Psoas muscle (tissue), 8 donors: Measurements from ENCODE around the gene ACYP2. TPM values are rescaled to one million over a fixed set of nuclear protein-coding genes. Genes with fewer than 3 reads are reported as not detected.

Experiments used
- ATAC-seq, 4 donors: fragments of 200-7000 bp; cut with Tn5 transposase; one replicate each; pipeline ENCODE4 v1.9.1; 2020; ENCODE audit warnings: moderate library complexity in 3 of 4, mild to moderate bottlenecking in 2 of 4
- DNase-seq, 2 donors: peaks; one replicate each; pipeline ENCODE4 v3.0.0-alpha.2; 2020
- H3K27ac ChIP-seq: fragments of 200-600 bp; one replicate; pipeline ENCODE4 v1.8.0; 2022
- H3K27me3 ChIP-seq, 3 donors: fragments of 200-600 bp in 1 of 3; one replicate each; pipeline versions ENCODE4 v1.6.1 to v1.8.0; 2013 to 2022; ENCODE audit warnings: low read length in 2 of 3, mild to moderate bottlenecking in 2 of 3, moderate library complexity in 1 of 3; ENCODE audit not compliant: insufficient read depth in 3 of 3
- H3K36me3 ChIP-seq, 2 donors: fragments of 200-600 bp in 1 of 2; one replicate each; pipeline versions ENCODE4 v1.6.1 to v1.8.0; 2013 to 2022; ENCODE audit warnings: low read depth in 1 of 2, mild to moderate bottlenecking in 1 of 2, moderate library complexity in 1 of 2; ENCODE audit not compliant: insufficient read depth in 1 of 2
- H3K4me1 ChIP-seq: fragments of 200-600 bp; one replicate; pipeline ENCODE4 v1.8.0; 2022
- H3K4me3 ChIP-seq: fragments of 200-600 bp; one replicate; pipeline ENCODE4 v1.8.0; 2022; ENCODE audit warnings: mild to moderate bottlenecking
- H3K9me3 ChIP-seq: fragments of 200-600 bp; one replicate; pipeline ENCODE4 v1.8.0; 2022
- WGBS, 3 donors: extraction: QIAGEN DNeasy Blood & Tissue Kit; methylation state at CpG; one replicate each; pipeline versions ENCODE4 v1.1.6 to v1.1.7; 2013; 5-methylcytosine and 5-hydroxymethylcytosine counted together
- intact Hi-C, 2 donors: fragments of 100-400 bp; cut with DNase I; formaldehyde crosslinking; loops; one replicate each; pipeline versions ENCODE4 v1.11.0 to v1.14.2; 2022
- polyA plus RNA-seq, 3 donors: library from polyadenylated mRNA; stranded (reverse); fragments of 200-250 nt; gene quantifications; one replicate each; pipeline ENCODE4 v1.2.3, GENCODE V29; 2013
- total RNA-seq, 4 donors: library from RNA; stranded (reverse); fragmentation: NEBNext Ultra II Directional in 2 of 4; extraction: Animal tissue kit (Norgen Biotek cat#: 25700) in 2 of 4; gene quantifications; one replicate each; pipeline versions ENCODE4 v1.2.1 to v1.2.4, GENCODE V29; 2021 to 2023
- TF ChIP-seq, protein P1 (sequence below): fragments of 200-600 bp; IDR thresholded peaks from one replicate; pipeline ENCODE4 v1.8.0; 2022; ENCODE audit warnings: antibody characterized with exemption
- donor health status: healthy with polysubstance abuse.
- donor health status: DM: no; HTN: no; CAD: no; lungs with moderate emphysema.
- donor health status: Bipolar disorder and iron deficiency.
- donor health status: healthy.
- donor health status: DM: yes; HTN: yes; CAD: no.
- donor health status: DM: no; HTN: no; CAD: no.
- donor health status: DM: no; HTN: no; CAD: no.
- donor health status: DM: yes; HTN: yes; CAD: no.

Gene ACYP2
- total and polyA plus RNA-seq, 7 donors, result 73.5 to 231 (median 108) TPM

DNA sequence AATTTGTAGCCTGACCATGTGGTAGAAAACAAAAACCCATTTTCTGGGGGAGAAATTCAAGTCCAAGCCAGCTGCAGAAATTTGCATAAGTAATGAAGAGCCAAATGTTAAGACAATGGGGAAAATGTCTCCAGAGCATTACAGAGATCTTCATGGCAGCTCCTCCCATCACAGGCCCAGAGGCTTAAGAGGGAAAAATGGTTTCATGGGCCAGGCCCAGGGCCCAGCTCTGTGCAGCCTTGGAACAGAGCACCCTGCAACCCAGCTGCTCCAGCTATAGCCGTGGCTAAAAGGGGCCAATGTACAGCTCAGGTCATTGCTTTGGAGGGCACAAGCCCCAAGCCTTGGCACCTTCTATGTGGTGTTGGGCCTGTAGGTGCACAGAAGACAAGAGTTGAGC lies 209.7 kb downstream of the ACYP2 start:
- no peak for ATAC-seq
- no peak overlapping the region for H3K4me3 ChIP-seq
- WGBS, 3 donors, result 100% methylated on average over 1 of the region's 1 CpG

DNA sequence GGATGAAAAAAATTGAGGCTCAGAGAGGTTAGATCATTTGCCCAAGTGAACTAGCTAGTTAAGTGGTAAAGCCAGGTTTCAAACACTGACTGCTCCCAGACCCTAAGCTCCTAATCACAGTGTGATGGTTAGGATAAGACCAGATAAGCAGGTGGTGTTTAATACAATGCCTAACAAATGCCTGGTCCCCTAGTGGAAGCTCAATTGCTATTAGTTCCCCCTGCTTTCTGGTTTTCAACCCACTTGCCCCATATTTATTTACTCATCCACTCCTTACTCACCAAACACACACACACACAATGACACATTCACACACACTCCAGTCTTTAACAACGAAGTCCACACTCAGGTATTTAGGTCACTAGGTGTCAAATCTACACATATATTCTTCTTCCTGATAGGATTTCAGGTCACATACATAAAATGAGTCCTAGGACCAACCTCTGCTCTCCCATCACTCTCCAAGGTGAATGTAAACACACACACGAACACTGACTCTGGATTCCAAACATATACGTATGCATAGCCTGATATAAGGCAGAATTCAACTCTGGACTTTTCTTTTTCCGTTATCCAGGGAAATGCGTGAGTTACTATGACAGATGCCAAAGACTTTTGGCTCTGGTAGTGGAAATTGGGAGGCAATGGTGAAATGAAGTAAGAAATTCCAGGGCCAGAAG lies 214.2 kb downstream of the ACYP2 start:
- Histone ChIP-seq H3K4me3 (peak overlapping the region; percentile 78), H3K9me3 (no peaks in the 10 kb centered on the region), H3K27ac (peak overlapping the region; percentile 83), H3K4me1 (peaks cover 12% of the 10 kb centered on the region), H3K36me3 (no peaks in the 10 kb centered on the region), H3K27me3 (no peaks in the 10 kb centered on the region)
- intact Hi-C loops, result loop anchor here in 1 of 2 donors (5.0 kb wide), 1 partner anchor 128 kb away; the partner anchor contains the start of gene SPTBN1
- WGBS, 3 donors, result 24 to 29% (median 25%) methylated on average over 5 of the region's 5 CpGs
- no peak for DNase-seq
- TF ChIP-seq, protein P1, sequence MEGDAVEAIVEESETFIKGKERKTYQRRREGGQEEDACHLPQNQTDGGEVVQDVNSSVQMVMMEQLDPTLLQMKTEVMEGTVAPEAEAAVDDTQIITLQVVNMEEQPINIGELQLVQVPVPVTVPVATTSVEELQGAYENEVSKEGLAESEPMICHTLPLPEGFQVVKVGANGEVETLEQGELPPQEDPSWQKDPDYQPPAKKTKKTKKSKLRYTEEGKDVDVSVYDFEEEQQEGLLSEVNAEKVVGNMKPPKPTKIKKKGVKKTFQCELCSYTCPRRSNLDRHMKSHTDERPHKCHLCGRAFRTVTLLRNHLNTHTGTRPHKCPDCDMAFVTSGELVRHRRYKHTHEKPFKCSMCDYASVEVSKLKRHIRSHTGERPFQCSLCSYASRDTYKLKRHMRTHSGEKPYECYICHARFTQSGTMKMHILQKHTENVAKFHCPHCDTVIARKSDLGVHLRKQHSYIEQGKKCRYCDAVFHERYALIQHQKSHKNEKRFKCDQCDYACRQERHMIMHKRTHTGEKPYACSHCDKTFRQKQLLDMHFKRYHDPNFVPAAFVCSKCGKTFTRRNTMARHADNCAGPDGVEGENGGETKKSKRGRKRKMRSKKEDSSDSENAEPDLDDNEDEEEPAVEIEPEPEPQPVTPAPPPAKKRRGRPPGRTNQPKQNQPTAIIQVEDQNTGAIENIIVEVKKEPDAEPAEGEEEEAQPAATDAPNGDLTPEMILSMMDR, result no peak
- ATAC-seq, result no peak

More for the DNA sequence above, 209.7 kb downstream of the ACYP2 start:
- peaks cover 4% of the 10 kb centered on the region for H3K4me1 ChIP-seq
- intact Hi-C loops, result no loop called here
- no peaks in the 10 kb centered on the region for H3K36me3 ChIP-seq
- no peak overlapping the region for H3K27ac ChIP-seq
- DNase-seq, result no peak
- TF ChIP-seq, protein P1, result no peak
- H3K9me3 ChIP-seq, result no peaks in the 10 kb centered on the region
- no peaks in the 10 kb centered on the region for H3K27me3 ChIP-seq

DNA sequence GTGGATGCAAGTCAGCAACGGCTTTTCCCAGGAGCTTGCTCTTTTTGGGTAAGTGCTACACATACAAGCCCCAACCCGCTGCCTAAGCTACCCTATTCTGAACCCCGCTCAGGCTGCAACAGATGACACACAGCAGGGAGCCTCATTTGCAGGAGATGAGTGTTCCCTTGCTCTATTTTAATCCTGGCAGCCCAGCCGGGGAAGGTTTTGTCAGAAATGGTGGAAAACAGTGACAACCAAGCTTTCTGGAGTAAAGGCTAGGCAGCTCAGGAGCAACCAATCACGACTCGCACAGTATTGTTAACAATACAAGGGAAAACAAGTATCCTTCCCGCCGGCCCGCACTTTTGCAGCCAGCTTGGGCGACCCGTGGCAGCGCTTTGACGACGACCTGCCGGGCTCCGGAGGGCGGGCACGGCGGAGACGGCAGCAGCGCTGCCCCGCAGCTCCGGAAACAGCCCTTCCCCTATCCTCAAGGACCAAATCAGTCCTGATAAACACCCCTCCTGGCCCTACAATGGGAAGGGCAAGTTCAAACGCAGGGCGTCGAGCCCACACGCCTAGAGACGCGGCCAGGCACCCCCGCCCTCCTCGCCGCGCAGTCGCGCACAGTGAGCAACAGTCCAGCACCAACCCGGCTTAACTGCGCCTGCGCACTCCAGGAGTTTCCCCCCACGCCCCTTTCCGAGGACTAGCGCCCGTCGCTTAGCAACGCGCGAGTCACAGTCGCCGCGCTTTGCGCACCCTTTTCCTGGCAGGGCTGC lies 214.9 kb downstream of the ACYP2 start:
- WGBS, 3 donors, result 0 to 1% (median 1%) methylated on average over 49 to 50 of the region's 50 CpGs
- peaks cover 12% of the 10 kb centered on the region for H3K4me1 ChIP-seq
- DNase-seq, result peak; percentile 96 to 99
- peak; percentile 98 to 99 (median 99) for ATAC-seq
- intact Hi-C loops, result loop anchor here in 1 of 2 donors (5.0 kb wide), 1 partner anchor 127 kb away; the partner anchor contains the start of gene SPTBN1
- H3K27me3 ChIP-seq, result no peaks in the 10 kb centered on the region
- peak overlapping the region; percentile 83 for H3K27ac ChIP-seq
- no peaks in the 10 kb centered on the region for H3K9me3 ChIP-seq
- TF ChIP-seq, protein P1, result no peak
- no peaks in the 10 kb centered on the region for H3K36me3 ChIP-seq
- peak overlapping the region; percentile 78 for H3K4me3 ChIP-seq

DNA sequence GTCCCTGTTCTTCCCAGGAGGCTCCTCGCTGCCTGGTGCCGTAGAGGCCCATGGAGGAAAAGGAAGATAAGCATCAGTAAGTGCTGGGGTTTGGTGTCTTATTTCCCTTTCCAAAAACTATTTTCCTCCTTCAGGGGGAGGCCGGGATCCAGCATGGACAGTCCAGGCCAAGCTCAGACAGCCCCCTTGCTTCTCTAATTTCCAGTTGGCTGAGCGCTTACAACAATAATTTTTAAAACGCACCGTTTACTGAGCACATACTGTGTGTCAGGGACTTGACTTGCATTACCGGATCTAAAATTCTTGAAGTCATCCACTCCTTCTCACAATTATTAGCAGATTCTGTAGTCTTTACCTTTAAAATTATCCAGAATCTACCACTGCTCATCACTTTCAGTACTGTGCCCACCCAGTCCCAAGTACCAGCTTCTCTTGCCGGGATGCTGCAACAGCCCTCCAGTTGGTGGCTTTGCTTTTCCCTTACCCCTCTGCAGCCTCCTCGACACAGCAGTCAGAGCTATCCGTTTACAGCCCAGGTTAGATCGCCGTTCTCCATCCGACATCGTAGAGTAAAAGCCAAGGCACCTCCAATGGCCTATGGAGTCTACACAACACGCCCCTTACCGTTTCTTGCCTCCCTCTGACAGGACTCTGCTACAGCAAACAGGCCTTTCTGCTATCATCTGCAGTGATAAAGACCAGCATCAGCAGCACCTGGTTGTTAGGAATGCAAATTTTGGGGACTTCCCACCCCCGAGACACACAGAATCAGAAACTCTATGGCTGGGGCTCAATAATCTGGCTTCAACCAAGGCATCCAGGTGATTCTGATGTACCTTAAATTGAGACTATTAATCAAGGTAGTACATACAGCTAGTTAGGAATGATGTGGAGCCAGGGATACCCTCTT lies 215.8 kb downstream of the ACYP2 start:
- H3K4me1 ChIP-seq, result peaks cover 12% of the 10 kb centered on the region
- ATAC-seq (no peak), DNase-seq (no peak)
- TF ChIP-seq, protein P1, result no peak
- 32 to 35% (median 34%) methylated on average over 17 of the region's 17 CpGs for WGBS, 3 donors
- no peaks in the 10 kb centered on the region for H3K9me3 ChIP-seq
- no peaks in the 10 kb centered on the region for H3K27me3 ChIP-seq
- intact Hi-C loops, result loop anchor here in 1 of 2 donors (5.0 kb wide), 1 partner anchor 126 kb away; the partner anchor contains the start of gene SPTBN1
- no peaks in the 10 kb centered on the region for H3K36me3 ChIP-seq
- peak overlapping the region; percentile 78 for H3K4me3 ChIP-seq
- H3K27ac ChIP-seq, result peak overlapping the region; percentile 83
